Adipocyte (in vitro differentiated cells): Measurements from ENCODE around the gene MMP25.

Source experiments
- DNase-seq: peaks from one replicate; pipeline ENCODE4 v3.0.0-alpha.2; 2015; ENCODE audit warnings: low read depth
- H3K27me3 ChIP-seq: replicated peaks from 2 replicates; pipeline ENCODE4 v1.7.0; 2013; ENCODE audit warnings: mild to moderate bottlenecking, low read length, moderate library complexity; ENCODE audit not compliant: control insufficient read depth, insufficient read depth
- H3K36me3 ChIP-seq: 2 replicates; pipeline ENCODE4 v1.7.0; 2013; ENCODE audit warnings: low read length, mild to moderate bottlenecking, moderate library complexity; ENCODE audit not compliant: control insufficient read depth, insufficient read depth, severe bottlenecking
- H3K4me1 ChIP-seq: 2 replicates; pipeline ENCODE4 v1.7.0; 2013; ENCODE audit warnings: mild to moderate bottlenecking, low read length, moderate library complexity; ENCODE audit not compliant: control insufficient read depth, insufficient read depth
- H3K4me3 ChIP-seq: 2 replicates; pipeline ENCODE4 v1.7.0; 2013; ENCODE audit warnings: mild to moderate bottlenecking, low read length, moderate library complexity
- H3K9ac ChIP-seq: 2 replicates; pipeline ENCODE4 v1.7.0; 2013; ENCODE audit warnings: mild to moderate bottlenecking, low read length, moderate library complexity
- H3K9me3 ChIP-seq: 2 replicates; pipeline ENCODE4 v1.7.0; 2013; ENCODE audit warnings: mild to moderate bottlenecking, low read length, moderate library complexity; ENCODE audit not compliant: control insufficient read depth

The MMP25 gene

DNA sequence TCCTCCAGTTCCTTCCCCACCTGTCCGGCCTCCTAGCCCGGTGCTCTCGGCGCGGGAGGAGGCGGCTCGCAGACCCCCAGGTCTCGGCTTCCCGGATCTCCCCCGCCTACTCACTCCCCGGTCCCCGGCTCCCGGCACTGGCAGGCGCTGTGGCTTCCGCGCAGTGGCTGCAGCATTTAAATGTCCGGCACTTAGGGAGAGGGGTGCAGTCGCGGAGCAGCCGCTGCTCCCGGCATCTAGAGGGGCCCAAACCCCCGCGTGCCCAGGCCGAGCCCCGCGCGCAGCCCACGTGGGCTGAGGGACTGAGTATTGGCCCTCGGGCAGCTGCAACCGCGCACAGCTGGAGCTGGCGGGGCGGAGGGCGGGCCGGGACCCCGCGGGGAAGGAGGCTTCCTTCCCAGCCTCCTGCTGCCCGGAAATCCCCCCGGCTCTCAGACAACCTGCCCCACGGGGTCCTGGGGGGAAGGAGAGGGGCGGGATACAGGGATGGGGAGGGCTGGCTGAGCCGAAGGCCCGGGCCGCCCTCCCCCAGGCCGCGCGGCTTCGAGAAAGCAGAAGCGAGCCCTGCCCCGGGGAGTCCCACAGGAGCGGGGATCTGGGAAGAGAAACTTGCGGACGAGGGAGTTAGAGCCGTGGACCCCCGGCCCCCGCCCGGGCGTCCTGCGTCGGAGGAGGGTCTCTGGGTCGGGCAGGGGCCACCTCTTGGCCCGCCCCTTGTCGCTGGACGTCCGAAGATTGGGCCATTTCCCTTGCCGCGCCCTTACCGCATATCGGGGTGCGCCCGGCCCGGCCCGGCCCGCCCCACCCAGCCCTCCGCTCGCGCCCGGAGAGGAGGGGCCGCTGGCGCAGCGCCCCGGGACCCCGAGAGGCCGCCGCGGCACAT, at the start of gene MMP25:
Gene MMP25 (plus strand): TSS at position 804 of the 883 bp plus-strand sequence. CDS start 357 bp downstream, outside the sequence.
- no peaks in the 10 kb centered on the region for H3K36me3 ChIP-seq
- no peak within 1 kb of the TSS for H3K9ac ChIP-seq
- peaks cover 2% of the 10 kb centered on the region for H3K4me1 ChIP-seq
- H3K27me3 ChIP-seq: peaks cover 52% of the 10 kb centered on the region
- no peaks in the 10 kb centered on the region for H3K9me3 ChIP-seq
- peak; percentile 30 for DNase-seq
- H3K4me3 ChIP-seq: peak within 1 kb of the TSS; percentile 56

GRCh38 chr16:2999929-3000328, 46.4 kb upstream of the MMP25 start:
- H3K36me3 ChIP-seq: no peaks in the 10 kb centered on the region
- no peak overlapping the region for H3K9ac ChIP-seq
- H3K4me3 ChIP-seq: no peak overlapping the region
- H3K4me1 ChIP-seq: no peaks in the 10 kb centered on the region
- peaks cover 26% of the 10 kb centered on the region for H3K27me3 ChIP-seq
- no peak for DNase-seq
- no peaks in the 10 kb centered on the region for H3K9me3 ChIP-seq

- Histone ChIP-seq H3K9ac (no peak overlapping the region), H3K9me3 (no peaks in the 10 kb centered on the region), H3K4me3 (no peak overlapping the region), H3K36me3 (no peaks in the 10 kb centered on the region), H3K4me1 (no peaks in the 10 kb centered on the region), H3K27me3 (peaks cover 27% of the 10 kb centered on the region)
- DNase-seq: no peak
Observed at GRCh38 chr16:3000540-3000939, 45.8 kb upstream of the MMP25 start.

DNA sequence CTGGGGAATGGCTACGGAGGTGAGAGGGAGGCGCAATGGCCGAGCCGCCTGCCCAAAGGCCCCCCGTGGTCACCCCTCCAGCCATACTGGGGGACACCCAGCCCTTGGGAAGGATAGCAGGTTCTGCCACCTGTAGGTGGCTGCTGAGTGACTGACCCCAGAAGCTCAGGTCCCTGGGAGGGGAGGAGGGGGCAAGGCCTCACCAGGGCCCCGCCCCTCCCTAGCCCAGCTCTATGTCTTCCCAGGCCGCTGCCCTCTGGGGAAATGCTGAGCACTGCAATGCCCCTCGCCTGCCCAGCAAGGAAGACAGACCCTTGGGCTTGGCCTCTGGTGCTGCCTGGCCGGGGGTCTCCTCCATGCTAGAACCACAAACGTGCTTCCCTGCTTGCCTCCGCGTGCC, 45.0 kb upstream of the MMP25 start:
- Histone ChIP-seq H3K4me1 (no peaks in the 10 kb centered on the region), H3K9me3 (no peaks in the 10 kb centered on the region), H3K4me3 (no peak overlapping the region), H3K27me3 (peaks cover 28% of the 10 kb centered on the region), H3K9ac (no peak overlapping the region), H3K36me3 (no peaks in the 10 kb centered on the region)
- DNase-seq: no peak

DNA sequence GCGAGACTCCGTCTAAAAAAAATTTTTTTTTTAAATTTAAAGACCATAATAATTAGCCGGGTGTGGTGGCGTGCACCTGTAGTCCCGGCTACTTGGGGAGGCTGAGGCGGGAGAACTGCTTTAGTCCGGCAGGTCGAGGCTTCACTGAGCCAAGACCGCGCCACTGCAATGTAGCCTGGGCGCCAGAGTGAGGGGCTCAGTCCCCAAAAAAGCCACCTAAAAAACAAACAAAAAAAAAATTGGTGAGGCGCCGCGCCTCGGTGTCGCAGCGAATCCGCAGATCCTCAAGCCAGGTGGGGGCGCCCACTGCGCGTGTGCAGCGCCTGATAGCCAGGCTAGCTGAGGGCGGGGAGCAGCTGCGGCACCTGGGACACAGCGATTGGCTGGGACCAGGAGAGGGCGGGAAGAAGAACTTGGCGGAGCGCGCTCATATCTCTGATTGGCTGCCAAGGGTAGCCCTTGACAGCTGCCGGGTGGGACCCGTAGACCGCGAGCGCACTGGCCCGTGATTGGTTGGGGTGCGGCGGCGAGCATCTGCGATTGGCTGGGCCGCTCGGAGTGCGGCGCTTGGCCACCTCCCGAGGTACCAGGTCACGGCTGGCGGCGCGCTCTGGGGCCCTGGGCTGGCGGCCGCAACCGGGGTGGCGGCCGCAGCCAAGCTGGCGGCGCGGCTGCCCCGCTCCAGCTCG, 42.6 kb upstream of the MMP25 start:
- no peaks in the 10 kb centered on the region for H3K9me3 ChIP-seq
- H3K4me1 ChIP-seq: peaks cover 11% of the 10 kb centered on the region
- H3K9ac ChIP-seq: no peak overlapping the region
- no peaks in the 10 kb centered on the region for H3K36me3 ChIP-seq
- peaks cover 39% of the 10 kb centered on the region for H3K27me3 ChIP-seq
- H3K4me3 ChIP-seq: no peak overlapping the region
- peak; percentile 95 for DNase-seq

DNA sequence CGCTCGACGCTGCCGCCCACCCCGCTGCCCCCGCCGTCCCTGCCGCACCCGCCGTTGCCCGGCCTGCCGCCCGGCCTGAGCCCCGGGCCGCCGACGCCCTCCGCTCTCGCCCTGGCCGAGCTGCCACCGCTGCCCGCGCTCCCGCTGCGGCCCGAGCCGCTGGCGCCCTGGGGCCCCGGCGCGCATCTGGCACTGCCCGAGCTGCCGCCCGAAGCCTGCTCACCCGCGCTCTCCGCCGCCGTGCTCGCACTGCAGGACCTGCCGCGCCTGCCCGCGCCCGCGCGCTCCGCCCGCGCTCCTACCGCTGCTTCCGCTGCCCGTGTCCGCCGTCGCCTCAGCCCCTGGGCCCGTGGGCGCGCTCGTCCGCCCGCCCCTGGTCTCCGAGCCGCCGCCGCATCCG, 42.0 kb upstream of the MMP25 start:
- no peaks in the 10 kb centered on the region for H3K36me3 ChIP-seq
- H3K9ac ChIP-seq: no peak overlapping the region
- DNase-seq: peak; percentile 39
- peaks cover 11% of the 10 kb centered on the region for H3K4me1 ChIP-seq
- H3K4me3 ChIP-seq: no peak overlapping the region
- H3K27me3 ChIP-seq: peaks cover 36% of the 10 kb centered on the region
- H3K9me3 ChIP-seq: no peaks in the 10 kb centered on the region

DNA sequence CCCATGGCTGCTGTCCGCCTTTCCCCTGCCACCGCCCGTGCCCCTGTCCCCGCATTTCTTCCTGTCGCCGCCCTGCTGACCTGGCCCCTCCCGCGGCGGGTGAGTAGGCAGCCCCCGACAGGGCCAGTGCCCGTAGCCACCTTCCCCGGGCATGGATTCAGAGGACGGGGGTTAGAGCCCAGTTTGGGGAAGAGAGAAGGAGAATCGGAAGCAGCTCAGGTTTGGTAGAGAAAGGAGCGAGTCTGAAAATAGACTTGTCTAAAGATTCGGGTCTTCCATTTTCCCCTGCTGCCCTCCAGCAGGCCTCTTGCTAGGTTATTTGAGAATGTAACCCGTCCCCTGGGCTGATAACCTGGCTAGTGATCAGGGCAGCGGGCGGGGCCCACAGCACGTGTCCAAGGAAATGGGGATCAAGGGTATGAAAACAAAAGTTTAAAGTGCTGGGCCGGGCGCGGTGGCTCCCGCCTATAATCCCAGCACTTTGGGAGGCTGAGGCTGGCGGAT, 41.5 kb upstream of the MMP25 start:
- no peak for DNase-seq
- H3K4me3 ChIP-seq: peak overlapping the region; percentile 56
- peaks cover 11% of the 10 kb centered on the region for H3K4me1 ChIP-seq
- H3K27me3 ChIP-seq: peaks cover 35% of the 10 kb centered on the region
- no peak overlapping the region for H3K9ac ChIP-seq
- H3K9me3 ChIP-seq: no peaks in the 10 kb centered on the region
- no peaks in the 10 kb centered on the region for H3K36me3 ChIP-seq

DNA sequence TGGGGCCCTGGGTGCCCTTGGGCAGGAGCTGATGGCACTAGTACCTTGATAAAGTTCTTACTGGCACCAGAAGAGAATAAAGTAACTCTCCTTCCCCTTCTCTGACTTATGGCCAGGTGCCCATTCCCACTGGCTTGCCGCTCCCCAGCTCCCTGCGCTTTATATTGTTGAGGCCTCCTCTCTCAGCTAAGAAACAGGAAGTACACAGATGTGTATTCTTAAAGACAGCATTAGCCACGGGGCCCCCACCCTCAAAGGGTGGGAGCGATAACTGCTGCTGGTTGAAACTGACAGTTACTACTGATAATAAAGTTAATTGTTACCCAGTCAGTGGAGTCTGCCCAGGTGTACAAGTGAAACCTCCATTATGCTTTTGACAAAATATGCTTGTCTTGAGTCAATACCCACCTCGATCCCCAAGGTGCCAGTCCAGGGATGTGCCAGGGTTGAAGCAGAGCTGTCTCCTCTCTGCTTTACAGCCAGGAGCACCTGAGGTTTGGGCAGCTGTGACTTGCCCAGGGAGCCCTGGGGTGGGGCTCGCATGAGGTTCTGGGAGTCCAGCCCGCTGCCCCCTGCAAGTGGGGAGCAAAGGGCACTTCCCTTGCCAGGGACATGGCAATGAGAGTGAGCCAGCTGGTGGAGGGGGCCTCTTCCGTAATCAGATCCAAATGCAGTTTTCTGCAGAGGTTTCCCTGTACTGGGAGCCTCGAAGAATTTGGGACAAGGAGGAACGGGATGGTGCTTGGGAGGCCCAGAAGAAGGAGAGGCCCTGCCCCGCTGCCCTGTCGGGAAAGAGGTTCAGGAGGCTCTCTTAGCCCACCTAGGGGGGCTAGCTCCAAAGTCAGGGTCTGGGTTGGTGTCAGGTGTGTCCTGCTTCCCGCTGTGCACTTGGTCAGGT, 39.1 kb upstream of the MMP25 start:
- no peaks in the 10 kb centered on the region for H3K9me3 ChIP-seq
- H3K36me3 ChIP-seq: no peaks in the 10 kb centered on the region
- DNase-seq: no peak
- peaks cover 11% of the 10 kb centered on the region for H3K4me1 ChIP-seq
- no peak overlapping the region for H3K4me3 ChIP-seq
- H3K9ac ChIP-seq: no peak overlapping the region
- peaks cover 40% of the 10 kb centered on the region for H3K27me3 ChIP-seq

GRCh38 chr16:3007957-3008689, 38.2 kb upstream of the MMP25 start:
- Histone ChIP-seq H3K27me3 (peaks cover 47% of the 10 kb centered on the region), H3K9ac (no peak overlapping the region), H3K9me3 (no peaks in the 10 kb centered on the region), H3K4me3 (no peak overlapping the region), H3K36me3 (no peaks in the 10 kb centered on the region), H3K4me1 (peaks cover 11% of the 10 kb centered on the region)
- no peak for DNase-seq

DNA sequence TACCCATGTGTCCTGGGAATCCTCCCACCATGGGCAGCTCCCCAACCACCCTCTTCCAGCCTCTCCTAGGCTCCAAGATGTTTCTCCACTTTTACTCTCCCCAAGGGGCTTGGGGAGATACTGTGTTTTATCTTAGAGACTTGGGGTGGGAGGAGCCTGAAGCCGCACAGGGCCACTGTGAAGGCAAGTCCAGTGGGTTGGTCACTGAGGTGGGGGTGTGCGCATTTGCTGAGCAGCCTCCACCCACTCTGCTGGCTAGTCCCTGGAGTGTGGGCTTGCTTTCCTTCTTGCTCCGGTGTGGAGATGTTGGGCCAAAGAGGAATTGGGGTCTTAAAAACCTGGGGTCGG, 37.7 kb upstream of the MMP25 start:
- Histone ChIP-seq H3K9ac (no peak overlapping the region), H3K27me3 (peaks cover 53% of the 10 kb centered on the region), H3K36me3 (no peaks in the 10 kb centered on the region), H3K4me1 (peaks cover 11% of the 10 kb centered on the region), H3K9me3 (no peaks in the 10 kb centered on the region), H3K4me3 (no peak overlapping the region)
- no peak for DNase-seq
